ENCODE data around the gene HIP1. TPM values are rescaled to one million over a fixed set of nuclear protein-coding genes. Genes with fewer than 3 reads are reported as not detected.

The HIP1 gene
- total and polyA plus RNA-seq, 2 of the 13 experiments (the other 11 are each of a cell fraction or from before 2014, with no cell fraction given) = 4.5 to 6.2 TPM

DNA sequence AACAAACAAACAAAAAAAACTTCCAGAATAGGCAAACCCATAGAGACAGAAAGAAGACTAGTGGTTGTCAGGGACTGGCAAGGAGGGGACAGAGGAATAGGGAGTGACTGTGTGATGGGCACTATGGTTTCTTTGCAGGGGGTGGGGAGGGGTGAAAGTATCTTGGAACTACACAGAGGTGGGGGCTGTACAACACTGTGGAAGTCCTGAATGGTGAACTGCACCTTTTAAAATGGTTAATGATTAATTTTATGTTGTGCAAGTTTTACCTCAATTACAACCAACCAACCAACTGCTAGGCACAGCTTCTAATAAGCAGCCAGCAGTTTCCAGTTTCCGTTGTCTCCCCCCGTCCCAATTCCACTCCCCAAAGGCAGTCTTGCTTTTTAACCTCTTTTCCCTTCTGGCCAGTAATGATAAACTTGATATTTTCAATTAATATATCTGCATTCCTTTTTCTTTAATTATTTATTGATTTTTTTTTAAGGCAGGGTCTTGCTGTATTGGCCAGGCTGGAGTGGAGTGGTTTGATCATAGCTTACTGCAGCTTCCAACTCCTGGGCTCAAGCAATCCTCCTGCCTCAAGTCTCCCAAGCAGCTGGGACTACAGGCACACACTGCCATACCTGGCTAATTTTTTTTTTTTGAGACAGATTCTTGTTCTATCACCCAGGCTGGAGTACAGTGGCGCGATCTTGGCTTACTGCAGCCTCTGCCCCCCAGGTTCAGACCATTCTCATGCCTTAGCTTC is 46.8 kb downstream of the HIP1 start (continued):
- peak; percentile 84 for TF ChIP-seq PATZ1 (CRISPR knock-in tag; IDR thresholded peaks at IDR 0.05)
- TF ChIP-seq, protein P1, sequence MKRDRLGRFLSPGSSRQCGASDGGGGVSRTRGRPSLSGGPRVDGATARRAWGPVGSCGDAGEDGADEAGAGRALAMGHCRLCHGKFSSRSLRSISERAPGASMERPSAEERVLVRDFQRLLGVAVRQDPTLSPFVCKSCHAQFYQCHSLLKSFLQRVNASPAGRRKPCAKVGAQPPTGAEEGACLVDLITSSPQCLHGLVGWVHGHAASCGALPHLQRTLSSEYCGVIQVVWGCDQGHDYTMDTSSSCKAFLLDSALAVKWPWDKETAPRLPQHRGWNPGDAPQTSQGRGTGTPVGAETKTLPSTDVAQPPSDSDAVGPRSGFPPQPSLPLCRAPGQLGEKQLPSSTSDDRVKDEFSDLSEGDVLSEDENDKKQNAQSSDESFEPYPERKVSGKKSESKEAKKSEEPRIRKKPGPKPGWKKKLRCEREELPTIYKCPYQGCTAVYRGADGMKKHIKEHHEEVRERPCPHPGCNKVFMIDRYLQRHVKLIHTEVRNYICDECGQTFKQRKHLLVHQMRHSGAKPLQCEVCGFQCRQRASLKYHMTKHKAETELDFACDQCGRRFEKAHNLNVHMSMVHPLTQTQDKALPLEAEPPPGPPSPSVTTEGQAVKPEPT (CRISPR knock-in tag; IDR thresholded peaks at IDR 0.05; ENCODE audit: low read depth) = no peak
- no peak for TF ChIP-seq ZNF530 (CRISPR knock-in tag; IDR thresholded peaks at IDR 0.05; ENCODE audit: low read depth)
- TF ChIP-seq SNAPC4 (CRISPR knock-in tag; IDR thresholded peaks at IDR 0.05) = no peak
- TF ChIP-seq THAP11 (CRISPR knock-in tag; IDR thresholded peaks at IDR 0.05) = peak; percentile 36; the same call in 1 of the 2 replicates
- TF ChIP-seq MXI1 (IDR thresholded peaks at IDR 0.05; ENCODE audit: borderline replicate concordance, low read depth, low read length) = no peak
- 0 out of 2 replicates have a peak, but pooled peaks have one; percentile 12 for TF ChIP-seq MIXL1 (CRISPR knock-in tag; IDR thresholded peaks at IDR 0.05)
- no peak for TF ChIP-seq SRF (IDR thresholded peaks at IDR 0.05; ENCODE audit: low read depth, low read length)
- TF ChIP-seq FOXC1 (CRISPR knock-in tag; IDR thresholded peaks at IDR 0.05; ENCODE audit: borderline replicate concordance) = no peak
- TF ChIP-seq ZNF724P (CRISPR knock-in tag; IDR thresholded peaks at IDR 0.05; ENCODE audit: borderline replicate concordance) = no peak
- no peak for TF ChIP-seq SALL1 (CRISPR knock-in tag; IDR thresholded peaks at IDR 0.05)
- no peak for TF ChIP-seq SSRP1 (CRISPR knock-in tag; IDR thresholded peaks at IDR 0.05)
- no peak for TF ChIP-seq ZNF788 (CRISPR knock-in tag; IDR thresholded peaks at IDR 0.05; ENCODE audit: borderline replicate concordance)
- peak; percentile 56; the same call in 1 of the 2 replicates for TF ChIP-seq HNF1B (CRISPR knock-in tag; IDR thresholded peaks at IDR 0.05)
- TF ChIP-seq ATRX (CRISPR knock-in tag; IDR thresholded peaks at IDR 0.05; ENCODE audit: borderline replicate concordance) = no peak
- no peak for TF ChIP-seq NRL (CRISPR knock-in tag; IDR thresholded peaks at IDR 0.05; ENCODE audit: borderline replicate concordance)
- no peak; the same call in 1 of the 2 replicates for TF ChIP-seq REPIN1 (CRISPR knock-in tag; IDR thresholded peaks at IDR 0.05; ENCODE audit: borderline replicate concordance, low read depth)
- 0 out of 2 replicates have a peak, but pooled peaks have one; percentile 39 for TF ChIP-seq ZNF614 (CRISPR knock-in tag; IDR thresholded peaks at IDR 0.05; ENCODE audit: borderline replicate concordance)

All from HepG2 (cell line).